NCI-H1417 treated with DMSO at 0.1 percent for 48 hours (cell line): Measurements from ENCODE around the gene TCAP.
"Not testable (repeated sequence)": the region's sequence is repeated elsewhere in the genome, so short reads cannot be mapped to it uniquely, and the experiment has no call there.

Experiments
- DNase-seq: peaks from one replicate; lab custom pipeline; 2025; lab: John Stamatoyannopoulos, UW

TCAP gene

DNA sequence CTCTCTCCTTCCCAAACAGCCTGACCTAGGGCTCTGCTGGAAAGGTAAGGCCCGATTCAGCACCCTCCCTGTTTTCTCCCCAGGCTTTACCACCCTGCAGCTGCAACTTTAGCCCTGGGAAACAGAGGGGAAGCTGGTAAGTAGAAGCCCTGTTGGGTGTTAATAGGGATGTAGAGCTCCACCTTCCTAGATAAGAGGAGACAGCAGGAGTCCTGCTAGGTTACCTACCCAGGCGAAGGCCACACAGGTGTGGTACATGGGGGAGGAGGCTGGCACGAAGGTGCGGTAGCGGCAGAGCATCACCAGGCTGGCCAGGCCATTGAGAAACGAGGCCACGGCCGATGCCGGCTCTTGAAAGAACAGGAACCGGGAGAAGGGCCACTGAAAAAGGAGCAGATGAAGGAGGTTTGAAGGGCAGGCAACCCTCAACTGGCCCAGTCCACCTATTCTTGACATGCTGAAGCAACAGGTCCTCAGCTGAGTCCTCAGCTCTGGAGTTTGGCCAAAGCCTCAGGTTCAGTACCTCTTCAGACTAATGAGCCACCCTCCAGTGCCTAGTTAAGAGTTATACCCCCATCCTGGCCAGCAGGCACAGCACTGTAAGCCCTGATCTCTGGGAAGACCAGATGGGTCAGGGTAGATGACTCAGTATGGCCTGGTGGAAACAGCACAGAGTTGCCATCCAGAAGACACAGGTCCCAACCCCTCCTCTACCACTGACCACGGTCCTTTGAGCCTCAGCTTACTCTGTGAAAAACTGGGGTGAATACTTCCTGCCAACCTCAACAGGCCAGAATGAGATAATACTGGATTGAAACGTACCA lies 19.4 kb downstream of the TCAP start:
- no peak for DNase-seq

DNA sequence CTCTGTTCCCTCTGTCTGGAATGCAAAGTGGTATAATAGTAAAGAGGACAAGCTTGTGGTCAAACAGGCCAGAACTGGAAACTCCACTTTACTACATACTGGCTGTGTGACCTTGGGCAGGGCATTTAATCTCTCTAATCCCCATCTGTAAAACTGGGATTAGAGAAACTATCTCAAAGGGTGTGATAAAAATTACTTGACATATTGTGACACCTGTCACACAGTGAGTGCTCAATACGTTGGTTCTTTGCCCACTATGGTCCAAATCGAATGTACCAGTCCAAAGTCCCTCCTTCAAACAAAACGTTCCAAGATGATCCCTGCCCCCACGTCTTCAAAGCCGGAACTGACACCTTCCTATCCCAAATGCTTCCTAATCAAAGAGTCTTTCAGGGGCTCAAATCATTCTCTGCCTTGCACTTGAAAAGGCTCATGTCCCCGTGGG lies 22.0 kb downstream of the TCAP start:
- no peak for DNase-seq

GRCh38 chr17:39687546-39688474 lies 22.7 kb downstream of the TCAP start, which contains the start of gene PGAP3:
Gene PGAP3 (minus strand): TSS chr17:39688057. CDS start chr17:39688014, 43 bp downstream.
- DNase-seq, result peak; percentile 95

DNA sequence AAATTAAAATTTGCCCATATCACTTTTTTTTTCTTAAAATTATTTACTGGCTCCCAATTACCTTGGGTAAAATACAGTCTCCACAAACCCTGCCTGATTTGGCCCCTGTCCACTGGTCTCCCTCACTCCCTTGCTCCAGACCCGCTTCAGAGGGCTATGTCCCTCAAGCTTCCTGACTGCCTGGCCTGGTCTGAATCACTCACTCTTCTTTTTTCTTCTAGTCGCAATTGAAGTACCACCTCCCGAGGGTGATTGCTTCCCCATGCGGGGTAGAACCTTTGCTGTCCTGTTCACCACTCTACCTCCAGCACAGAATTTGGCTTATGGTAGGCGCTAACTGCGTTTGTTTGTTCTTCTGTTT lies 23.3 kb downstream of the TCAP start:
- DNase-seq, result no peak

GRCh38 chr17:39688945-39689344 lies 23.8 kb downstream of the TCAP start:
- no peak for DNase-seq

GRCh38 chr17:39694593-39694992 lies 29.4 kb downstream of the TCAP start:
- DNase-seq, result no peak

DNA sequence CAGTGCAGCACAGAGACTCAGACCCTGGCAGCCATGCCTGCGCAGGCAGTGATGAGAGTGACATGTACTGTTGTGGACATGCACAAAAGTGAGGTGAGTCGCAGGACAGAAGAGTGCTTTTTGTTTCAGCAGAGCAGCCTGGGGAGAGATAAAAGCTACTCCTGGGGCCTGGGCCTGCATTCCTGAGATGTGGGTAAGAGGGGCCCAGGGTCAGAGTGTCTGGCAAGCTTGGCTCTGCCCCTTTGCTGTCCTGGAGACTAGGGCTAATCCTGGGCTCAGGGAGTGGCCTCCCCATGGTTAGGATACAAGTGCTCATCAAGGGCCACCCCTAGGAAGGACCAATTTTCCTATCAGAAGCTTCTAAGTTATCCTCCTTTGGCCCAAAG lies 29.9 kb downstream of the TCAP start:
- no peak for DNase-seq

GRCh38 chr17:39696731-39697130 lies 31.6 kb downstream of the TCAP start:
- DNase-seq, result no peak

- DNase-seq, result no peak
Observed at GRCh38 chr17:39697961-39698360, 32.8 kb downstream of the TCAP start.

DNA sequence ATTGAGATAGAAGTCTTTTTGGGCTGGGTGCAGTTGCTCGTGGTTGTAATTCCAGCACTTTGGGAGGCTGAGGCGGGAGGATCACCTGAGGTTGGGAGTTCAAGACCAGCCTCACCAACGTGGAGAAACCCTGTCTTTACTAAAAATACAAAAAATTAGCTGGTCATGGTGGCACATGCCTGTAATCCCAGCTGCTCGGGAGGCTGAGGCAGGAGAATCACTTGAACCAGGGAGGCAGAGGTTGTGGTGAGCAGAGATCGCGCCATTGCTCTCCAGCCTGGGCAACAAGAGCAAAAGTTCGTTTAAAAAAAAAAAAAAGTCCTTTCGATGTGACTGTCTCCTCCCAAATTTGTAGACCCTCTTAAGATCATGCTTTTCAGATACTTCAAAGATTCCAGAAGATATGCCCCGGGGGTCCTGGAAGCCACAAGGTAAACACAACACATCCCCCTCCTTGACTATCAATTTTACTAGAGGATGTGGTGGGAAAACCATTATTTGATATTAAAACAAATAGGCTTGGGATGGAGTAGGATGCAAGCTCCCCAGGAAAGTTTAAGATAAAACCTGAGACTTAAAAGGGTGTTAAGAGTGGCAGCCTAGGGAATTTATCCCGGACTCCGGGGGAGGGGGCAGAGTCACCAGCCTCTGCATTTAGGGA lies 34.1 kb downstream of the TCAP start:
- not testable (repeated sequence) for DNase-seq

- no peak for DNase-seq
Observed at GRCh38 chr17:39699818-39700147, 34.6 kb downstream of the TCAP start, which contains the start of gene ERBB2. Gene ERBB2 (plus strand): TSS chr17:39700064. CDS start chr17:39700239, 175 bp downstream.

DNA sequence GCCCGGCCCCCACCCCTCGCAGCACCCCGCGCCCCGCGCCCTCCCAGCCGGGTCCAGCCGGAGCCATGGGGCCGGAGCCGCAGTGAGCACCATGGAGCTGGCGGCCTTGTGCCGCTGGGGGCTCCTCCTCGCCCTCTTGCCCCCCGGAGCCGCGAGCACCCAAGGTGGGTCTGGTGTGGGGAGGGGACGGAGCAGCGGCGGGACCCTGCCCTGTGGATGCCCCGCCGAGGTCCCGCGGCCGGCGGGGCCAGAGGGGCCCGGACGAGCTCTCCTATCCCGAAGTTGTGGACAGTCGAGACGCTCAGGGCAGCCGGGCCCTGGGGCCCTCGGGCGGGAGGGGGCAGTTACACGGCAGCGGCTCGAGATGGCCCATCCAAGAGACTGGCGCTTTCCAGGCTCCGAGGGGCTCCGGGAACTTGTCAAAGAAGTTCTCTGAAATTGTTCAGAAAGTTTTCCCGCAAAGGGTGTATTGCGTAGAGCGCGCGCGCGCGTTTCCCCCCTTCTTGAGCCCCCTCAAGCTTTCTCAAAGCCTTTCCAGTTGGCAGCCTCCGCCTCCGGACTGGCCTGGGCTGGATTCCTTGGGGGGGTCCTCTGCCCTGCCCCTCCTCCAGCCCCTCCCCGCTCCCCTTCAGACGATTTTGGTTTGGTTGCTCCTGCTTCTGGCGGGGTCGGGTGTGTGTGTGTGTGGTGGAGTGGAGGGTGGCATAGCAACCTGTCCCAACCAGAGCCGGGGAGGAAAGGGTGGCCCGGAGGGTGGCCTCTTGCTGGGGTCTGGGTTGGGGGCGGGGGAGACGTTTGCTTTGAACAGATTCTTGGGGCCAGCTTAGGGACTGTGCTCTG lies 35.2 kb downstream of the TCAP start:
- DNase-seq, result no peak

DNA sequence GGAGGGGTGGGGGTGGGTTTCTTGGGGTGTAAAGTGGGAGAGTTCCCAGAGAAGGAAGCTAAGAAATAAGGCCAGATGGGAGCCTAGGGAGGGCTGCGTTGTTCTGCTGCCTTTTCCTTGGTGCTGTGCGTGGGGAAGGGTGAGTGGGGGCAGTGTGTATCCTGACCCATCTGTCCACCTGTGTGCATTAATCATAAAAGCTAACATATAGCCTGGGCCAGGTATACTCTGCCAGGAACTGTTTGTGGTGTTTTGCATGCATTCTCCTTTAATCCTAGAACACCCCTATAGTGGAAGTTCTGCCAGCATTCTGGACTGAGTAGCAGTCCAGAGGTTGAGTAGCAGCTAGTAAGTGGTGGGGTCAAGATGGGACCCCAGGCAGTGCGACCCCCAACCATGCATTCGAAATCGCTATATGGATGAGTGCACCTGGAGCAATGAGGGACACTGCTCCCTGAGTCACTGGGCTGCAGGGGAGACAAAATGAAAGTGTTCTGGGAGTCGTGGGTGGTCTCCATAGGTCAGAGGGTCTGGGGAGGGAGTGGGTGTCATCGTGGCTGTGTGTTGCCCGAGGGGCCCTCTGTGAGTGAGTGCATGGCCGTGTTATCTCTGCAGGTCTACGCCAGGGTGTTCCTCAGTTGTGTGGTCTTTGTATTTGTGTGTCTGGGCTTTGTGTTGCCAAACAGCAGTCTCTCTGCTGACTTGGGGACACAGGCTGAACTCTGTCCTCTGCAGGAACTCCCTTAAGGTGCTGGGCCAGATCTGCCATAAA lies 36.0 kb downstream of the TCAP start:
- no peak for DNase-seq

DNA sequence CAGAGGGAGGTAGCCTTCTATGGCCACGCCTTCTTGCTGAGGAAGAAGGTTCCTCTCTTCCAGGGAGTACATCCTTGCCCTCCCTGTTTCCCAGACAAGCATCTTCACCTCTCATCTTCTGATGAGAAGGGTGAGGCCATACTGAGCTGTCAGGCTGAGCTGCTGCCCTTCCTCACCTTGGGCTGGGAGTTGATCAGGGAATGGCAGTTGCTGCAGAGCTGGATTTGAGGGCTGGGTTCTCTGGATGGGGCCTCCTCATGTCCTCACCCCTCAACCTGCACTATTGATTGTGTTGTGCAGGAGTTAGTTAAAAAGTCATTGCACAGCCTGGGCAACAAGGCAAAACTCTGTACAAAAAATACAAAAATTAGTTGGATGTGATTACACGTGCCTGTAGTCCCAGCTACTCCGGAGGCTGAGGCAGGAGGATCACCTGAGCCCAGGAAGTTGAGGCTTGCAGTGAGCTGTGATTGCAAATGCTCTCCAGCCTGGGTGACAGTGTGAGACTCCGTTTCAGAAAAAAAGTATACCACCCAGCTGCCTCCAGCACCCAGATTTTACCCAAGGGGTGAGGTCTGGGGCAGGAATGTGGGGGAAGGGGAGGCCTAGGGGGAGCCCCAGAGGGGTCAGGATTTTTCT lies 36.8 kb downstream of the TCAP start:
- no peak for DNase-seq

DNA sequence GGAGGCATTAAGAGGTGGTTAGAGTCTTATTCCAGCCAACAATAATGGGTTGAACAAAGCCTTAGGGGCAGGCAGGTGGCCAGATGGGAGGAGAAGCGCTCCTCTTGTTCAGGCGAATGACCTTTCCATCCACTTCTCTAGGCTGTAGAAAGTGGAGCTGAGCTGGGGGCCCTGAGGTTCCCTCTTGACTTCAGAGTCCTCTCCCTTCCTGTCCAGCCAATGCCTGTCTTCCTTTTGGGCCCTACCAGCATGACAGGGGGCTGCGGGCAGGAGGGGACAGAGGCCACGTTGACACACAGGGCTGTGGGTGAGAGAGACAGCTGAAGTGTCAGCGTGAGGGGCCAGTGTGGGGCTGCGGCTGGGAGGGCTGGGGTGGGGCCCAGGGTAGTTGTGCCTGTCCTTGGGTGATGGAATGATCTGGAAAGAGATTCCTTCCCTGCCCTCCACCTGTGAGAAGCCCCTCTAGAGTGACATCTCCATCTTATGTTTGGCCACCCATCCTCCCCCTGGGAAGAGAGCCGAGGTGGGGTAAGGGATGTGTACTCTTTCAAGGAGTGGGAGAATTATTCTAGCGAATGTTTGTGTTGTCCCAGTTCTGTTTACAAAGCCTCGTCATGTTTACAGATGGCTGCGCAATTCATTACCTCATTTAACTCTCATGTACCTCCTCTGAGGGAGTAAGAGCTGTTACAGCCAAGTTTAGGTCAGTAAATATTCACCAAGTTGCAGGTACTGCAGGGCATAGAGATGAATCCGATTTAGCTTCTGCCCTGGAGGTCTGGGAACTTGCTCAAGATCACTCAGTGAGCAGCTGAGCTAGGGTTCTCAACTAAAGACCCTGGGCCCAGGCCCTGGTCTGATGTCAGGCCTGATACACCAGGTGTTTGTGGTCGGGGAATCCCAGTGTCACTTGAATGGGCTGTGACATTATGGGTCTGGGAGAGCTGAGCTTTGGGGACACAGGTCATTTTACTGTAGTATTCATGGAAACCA lies 38.0 kb downstream of the TCAP start:
- DNase-seq, result no peak

DNA sequence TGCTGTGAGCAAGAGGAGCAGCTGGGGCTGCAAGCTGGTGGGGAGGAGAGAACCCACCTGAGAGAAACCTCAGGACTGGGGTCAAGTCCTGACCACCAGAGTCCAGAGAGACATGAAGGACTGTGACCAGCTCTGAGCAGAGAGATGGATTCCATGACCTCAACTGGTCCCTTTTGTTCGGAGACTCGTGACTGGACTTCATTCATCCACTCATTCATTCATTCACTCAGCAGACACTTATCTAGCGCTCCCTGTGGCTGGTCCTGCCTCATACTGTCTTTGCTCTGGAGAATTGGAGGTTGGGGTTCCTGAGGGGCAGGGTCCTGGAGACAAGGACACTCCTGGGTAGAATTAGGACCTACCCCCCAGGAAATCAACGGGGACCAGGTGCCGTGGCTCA lies 38.8 kb downstream of the TCAP start:
- no peak for DNase-seq

DNA sequence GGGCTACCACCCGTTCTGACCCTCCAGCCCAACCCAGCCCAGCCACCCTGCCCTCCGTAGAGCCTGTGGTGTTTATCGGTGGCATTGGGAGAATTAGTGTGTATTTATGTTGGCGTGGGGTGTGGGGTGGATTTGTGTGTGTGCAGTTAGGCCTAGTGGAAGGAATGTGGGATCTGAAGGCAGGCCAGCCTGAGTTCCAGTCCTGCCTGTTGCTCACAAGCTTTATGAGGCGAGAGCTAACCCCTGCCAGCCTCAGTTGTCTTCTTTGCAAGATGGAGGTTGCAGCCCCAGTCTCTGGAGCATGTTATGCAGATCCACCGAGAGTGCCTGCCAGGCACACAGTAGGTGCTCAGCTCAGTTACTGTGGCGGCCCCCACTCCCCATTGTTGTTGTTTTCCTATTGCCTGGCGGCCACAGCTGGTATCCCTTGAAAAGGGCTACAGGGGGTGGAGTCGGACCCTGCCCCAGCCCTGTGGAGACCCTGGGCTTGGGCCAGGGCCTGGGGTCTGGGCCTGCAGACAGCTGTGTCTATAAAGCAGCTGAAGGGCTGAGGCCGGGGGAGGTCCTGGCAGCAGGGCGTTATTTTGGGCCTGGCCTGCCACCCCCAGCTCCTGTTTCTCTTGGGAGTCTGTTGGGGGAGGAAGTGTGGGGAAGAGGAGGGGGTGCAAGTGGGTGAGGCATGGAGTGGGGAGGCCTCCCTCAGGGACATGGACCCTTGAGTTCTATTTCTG lies 39.8 kb downstream of the TCAP start:
- no peak for DNase-seq

DNA sequence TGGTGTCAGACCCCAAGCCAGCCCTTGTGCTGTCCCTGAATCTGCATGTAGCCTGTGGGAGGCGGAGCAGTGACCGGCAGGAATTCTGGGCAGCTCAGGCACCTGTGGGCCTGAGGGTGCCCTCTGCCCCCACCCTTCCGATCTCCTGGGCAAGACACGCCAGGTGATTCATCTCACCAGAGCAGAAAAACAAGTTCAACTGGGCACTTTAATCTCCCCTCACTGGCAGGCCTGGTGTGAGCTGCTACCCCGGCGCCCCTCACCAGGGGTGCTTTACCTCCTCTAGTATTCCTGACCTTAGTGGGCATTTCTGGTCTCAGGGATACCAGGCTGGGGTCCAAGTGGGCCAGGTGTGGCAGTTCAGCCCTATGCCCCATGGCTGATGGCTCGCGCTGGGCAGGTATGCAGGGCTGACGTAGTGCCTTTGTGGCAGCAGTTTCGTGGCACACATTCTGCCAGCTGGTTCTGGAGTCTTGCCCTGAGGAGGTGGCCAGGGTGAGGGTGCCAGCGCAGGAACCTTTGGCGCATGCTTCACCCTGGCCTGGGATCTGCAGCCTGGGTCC lies 40.7 kb downstream of the TCAP start:
- DNase-seq, result no peak
